MM.1S (cell line): ENCODE results near the gene GALNT9.

Source experiments
- EZH2 ChIP-seq: fragments of 300-600 bp; sonication (generic); optimal IDR thresholded peaks from 2 replicates; pipeline ENCODE3; 2017; ENCODE audit warnings: low read depth, mild to moderate bottlenecking, antibody characterized with exemption, low read length, mixed read lengths
- EZH2phosphoT487 ChIP-seq: fragments of 300-600 bp; sonication (generic); IDR thresholded peaks from 2 replicates; pipeline ENCODE4 v1.6.1; 2018; ENCODE audit warnings: antibody characterized with exemption, low read length
- TF ChIP-seq, protein P1 (sequence below): fragments of 300-600 bp; sonication (generic); IDR thresholded peaks from 2 replicates; pipeline ENCODE4 v1.5.1; 2016; ENCODE audit warnings: antibody characterized with exemption, low read length, mixed read lengths

DNA sequence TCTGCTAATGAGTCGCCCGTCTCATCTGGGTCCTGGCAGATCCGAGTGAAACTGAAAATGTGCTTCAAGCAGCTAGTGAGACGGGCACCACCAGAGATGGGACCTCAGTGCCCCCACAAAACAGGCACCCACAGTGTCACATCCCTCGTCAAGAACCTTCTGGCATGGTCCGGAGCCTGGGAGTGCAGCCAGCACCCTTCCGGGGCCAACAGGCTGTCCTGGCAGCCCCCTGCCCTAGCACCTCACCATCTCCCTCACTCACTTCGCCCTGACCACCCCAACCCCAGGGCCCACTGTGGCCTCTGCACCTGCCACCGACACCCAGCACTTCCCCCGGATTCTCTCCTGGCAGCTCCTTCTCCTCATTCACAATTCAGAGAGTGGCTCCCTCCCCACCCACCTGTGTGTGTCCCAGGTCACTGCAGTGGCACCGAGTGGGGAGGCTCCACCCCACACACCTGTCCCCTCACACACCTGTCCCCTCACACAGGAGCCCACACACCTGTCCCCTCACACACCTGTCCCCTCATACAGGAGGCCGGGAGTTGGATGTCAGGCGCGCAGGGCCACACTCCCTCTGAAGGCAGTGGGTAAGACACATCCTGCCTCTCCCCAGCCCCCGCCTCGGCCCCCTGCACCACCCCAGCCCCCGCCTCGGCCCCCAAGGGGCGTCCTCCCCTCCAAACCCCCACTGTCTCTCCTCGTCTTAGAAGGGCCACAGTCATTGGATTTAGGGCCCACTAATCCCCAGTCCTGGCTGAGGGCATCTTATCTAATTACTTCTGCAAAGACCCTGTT lies 7.9 kb downstream of the GALNT9 start:
- no peak for TF ChIP-seq EZH2phosphoT487
- TF ChIP-seq, protein P1, sequence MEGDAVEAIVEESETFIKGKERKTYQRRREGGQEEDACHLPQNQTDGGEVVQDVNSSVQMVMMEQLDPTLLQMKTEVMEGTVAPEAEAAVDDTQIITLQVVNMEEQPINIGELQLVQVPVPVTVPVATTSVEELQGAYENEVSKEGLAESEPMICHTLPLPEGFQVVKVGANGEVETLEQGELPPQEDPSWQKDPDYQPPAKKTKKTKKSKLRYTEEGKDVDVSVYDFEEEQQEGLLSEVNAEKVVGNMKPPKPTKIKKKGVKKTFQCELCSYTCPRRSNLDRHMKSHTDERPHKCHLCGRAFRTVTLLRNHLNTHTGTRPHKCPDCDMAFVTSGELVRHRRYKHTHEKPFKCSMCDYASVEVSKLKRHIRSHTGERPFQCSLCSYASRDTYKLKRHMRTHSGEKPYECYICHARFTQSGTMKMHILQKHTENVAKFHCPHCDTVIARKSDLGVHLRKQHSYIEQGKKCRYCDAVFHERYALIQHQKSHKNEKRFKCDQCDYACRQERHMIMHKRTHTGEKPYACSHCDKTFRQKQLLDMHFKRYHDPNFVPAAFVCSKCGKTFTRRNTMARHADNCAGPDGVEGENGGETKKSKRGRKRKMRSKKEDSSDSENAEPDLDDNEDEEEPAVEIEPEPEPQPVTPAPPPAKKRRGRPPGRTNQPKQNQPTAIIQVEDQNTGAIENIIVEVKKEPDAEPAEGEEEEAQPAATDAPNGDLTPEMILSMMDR: no peak
- no peak for TF ChIP-seq EZH2
